ENCODE measurements around the gene LZIC.

Gene LZIC

DNA sequence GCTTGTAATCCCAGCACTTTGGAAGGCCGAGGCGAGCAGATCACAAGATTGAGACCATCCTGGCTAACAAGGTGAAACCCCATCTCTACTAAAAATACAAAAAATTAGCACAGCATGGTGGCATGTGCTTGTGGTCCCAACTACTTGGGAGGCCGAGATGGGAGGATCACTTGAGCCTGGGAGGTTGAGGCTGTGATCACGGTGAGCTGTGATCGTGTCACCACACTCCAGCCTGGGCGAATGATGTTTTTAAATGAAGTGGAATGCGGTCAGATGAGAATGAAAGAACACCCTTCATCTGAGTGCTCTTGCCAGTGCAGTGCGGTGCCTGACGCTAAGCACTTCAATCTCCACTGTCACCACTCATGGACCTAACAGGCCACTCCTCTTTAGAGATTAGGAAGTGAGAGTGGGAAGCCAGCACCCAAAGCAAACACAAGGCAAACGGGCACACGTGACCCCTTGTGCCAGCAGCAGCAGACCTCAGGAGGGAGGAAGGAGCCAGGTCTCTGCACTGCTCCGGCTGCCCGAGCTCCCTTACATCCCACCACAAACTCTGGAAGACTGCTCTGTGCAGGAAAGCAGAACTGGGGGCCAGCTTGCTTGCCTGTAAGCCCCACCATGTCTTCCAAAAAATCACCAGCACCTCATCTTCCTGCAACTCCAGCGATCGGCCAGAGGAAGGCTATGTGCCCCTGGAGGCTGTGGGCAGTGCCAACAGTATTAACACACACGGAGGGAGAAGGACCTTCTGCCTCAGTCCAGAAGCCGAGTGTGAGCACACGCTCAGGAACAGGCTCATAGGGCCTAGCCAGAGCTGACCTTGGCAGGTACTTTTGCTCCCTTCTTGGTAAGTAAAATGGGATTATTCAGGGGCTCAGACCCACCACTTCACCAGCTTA lies 42.8 kb downstream of the LZIC start:
- Histone ChIP-seq H3K79me2 (ENCODE audit: insufficient read depth, low read length) (no peaks in the 10 kb centered on the region), H3K36me3 (ENCODE audit: insufficient read depth, low read length) (no peaks in the 10 kb centered on the region), H3K9me3 (ENCODE audit: low read length) (no peaks in the 10 kb centered on the region), H3K27me3 (ENCODE audit: insufficient read depth, low read length) (0 out of 2 replicates have a peak, but pooled peaks cover 3% of the 10 kb centered on the region), H3F3A (ENCODE audit: insufficient read depth, low read length) (no peaks in the 10 kb centered on the region), H4K20me1 (ENCODE audit: insufficient read depth, low read length) (no peaks in the 10 kb centered on the region), H3K4me2 (ENCODE audit: low read length) (peak overlapping the region; percentile 19; the same call in 1 of the 2 replicates), H2AFZ (ENCODE audit: low read length) (no peak overlapping the region), H3K4me3 (ENCODE audit: low read depth, low read length, poor library complexity, severe bottlenecking) (no peak overlapping the region), H3K27ac (ENCODE audit: low read depth, low read length, poor library complexity, severe bottlenecking) (no peak overlapping the region), H3K9me2 (ENCODE audit: low read depth, low read length) (no peaks in the 10 kb centered on the region), H3K9ac (ENCODE audit: low read length) (no peak overlapping the region), H3K4me1 (ENCODE audit: insufficient read depth, low read length, severe bottlenecking) (peaks cover 6% of the 10 kb centered on the region)
- TF ChIP-seq, protein P1, sequence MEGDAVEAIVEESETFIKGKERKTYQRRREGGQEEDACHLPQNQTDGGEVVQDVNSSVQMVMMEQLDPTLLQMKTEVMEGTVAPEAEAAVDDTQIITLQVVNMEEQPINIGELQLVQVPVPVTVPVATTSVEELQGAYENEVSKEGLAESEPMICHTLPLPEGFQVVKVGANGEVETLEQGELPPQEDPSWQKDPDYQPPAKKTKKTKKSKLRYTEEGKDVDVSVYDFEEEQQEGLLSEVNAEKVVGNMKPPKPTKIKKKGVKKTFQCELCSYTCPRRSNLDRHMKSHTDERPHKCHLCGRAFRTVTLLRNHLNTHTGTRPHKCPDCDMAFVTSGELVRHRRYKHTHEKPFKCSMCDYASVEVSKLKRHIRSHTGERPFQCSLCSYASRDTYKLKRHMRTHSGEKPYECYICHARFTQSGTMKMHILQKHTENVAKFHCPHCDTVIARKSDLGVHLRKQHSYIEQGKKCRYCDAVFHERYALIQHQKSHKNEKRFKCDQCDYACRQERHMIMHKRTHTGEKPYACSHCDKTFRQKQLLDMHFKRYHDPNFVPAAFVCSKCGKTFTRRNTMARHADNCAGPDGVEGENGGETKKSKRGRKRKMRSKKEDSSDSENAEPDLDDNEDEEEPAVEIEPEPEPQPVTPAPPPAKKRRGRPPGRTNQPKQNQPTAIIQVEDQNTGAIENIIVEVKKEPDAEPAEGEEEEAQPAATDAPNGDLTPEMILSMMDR (IDR thresholded peaks at IDR 0.05; ENCODE audit: low read length): no peak
- no peak for TF ChIP-seq EZH2 (IDR thresholded peaks at IDR 0.05; ENCODE audit: borderline replicate concordance, low read length)

DNA sequence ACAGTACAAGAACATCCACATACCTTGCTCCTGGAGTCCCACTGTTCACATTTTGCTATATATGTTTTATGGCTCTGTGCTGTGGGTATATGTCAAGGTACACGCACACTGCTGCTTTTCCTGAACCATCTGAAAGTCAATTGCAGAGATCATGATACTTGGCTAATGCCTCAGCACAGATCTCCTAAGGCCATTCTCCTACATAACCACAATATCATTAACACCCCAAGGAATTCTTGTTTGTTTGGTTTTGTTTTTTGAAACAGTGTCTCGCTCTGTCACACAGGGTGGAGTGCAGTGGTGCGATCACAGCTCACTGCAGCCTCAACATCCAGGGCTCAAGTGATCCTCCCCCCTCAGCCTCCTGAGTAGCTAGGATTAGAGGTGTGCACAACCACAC lies 49.1 kb downstream of the LZIC start:
- H3K27ac ChIP-seq (ENCODE audit: low read depth, low read length, poor library complexity, severe bottlenecking): no peak overlapping the region

GRCh38 chr1:9892563-9893528 lies 50.3 kb downstream of the LZIC start:
- Histone ChIP-seq H3K9ac (ENCODE audit: low read length) (no peak overlapping the region), H3K4me3 (ENCODE audit: low read depth, low read length, poor library complexity, severe bottlenecking) (no peak overlapping the region)

More for the DNA sequence above, 49.1 kb downstream of the LZIC start:
- no peak overlapping the region for H3K9ac ChIP-seq (ENCODE audit: low read length)
- no peaks in the 10 kb centered on the region for H3F3A ChIP-seq (ENCODE audit: insufficient read depth, low read length)
- no peaks in the 10 kb centered on the region for H3K27me3 ChIP-seq (ENCODE audit: insufficient read depth, low read length)
- no peak overlapping the region for H3K4me2 ChIP-seq (ENCODE audit: low read length)
- H2AFZ ChIP-seq (ENCODE audit: low read length): no peak overlapping the region
- no peaks in the 10 kb centered on the region for H4K20me1 ChIP-seq (ENCODE audit: insufficient read depth, low read length)
- TF ChIP-seq, protein P1 (IDR thresholded peaks at IDR 0.05; ENCODE audit: low read length): no peak
- TF ChIP-seq EZH2 (IDR thresholded peaks at IDR 0.05; ENCODE audit: borderline replicate concordance, low read length): no peak
- H3K79me2 ChIP-seq (ENCODE audit: insufficient read depth, low read length): no peaks in the 10 kb centered on the region
- H3K9me2 ChIP-seq (ENCODE audit: low read depth, low read length): no peaks in the 10 kb centered on the region
- H3K4me3 ChIP-seq (ENCODE audit: low read depth, low read length, poor library complexity, severe bottlenecking): no peak overlapping the region
- H3K4me1 ChIP-seq (ENCODE audit: insufficient read depth, low read length, severe bottlenecking): peaks cover 5% of the 10 kb centered on the region
- H3K9me3 ChIP-seq (ENCODE audit: low read length): no peaks in the 10 kb centered on the region
- no peaks in the 10 kb centered on the region for H3K36me3 ChIP-seq (ENCODE audit: insufficient read depth, low read length)

More at GRCh38 chr1:9892563-9893528, 50.3 kb downstream of the LZIC start:
- Histone ChIP-seq H3K9me3 (ENCODE audit: low read length) (no peaks in the 10 kb centered on the region), H3K4me1 (ENCODE audit: insufficient read depth, low read length, severe bottlenecking) (peaks cover 5% of the 10 kb centered on the region), H3K36me3 (ENCODE audit: insufficient read depth, low read length) (no peaks in the 10 kb centered on the region), H3K27ac (ENCODE audit: low read depth, low read length, poor library complexity, severe bottlenecking) (no peak overlapping the region), H3K4me2 (ENCODE audit: low read length) (no peak overlapping the region), H3K79me2 (ENCODE audit: insufficient read depth, low read length) (no peaks in the 10 kb centered on the region), H3K27me3 (ENCODE audit: insufficient read depth, low read length) (no peaks in the 10 kb centered on the region), H3F3A (ENCODE audit: insufficient read depth, low read length) (no peaks in the 10 kb centered on the region), H2AFZ (ENCODE audit: low read length) (no peak overlapping the region), H4K20me1 (ENCODE audit: insufficient read depth, low read length) (no peaks in the 10 kb centered on the region), H3K9me2 (ENCODE audit: low read depth, low read length) (no peaks in the 10 kb centered on the region)
- TF ChIP-seq, protein P1 (IDR thresholded peaks at IDR 0.05; ENCODE audit: low read length): no peak
- no peak for TF ChIP-seq EZH2 (IDR thresholded peaks at IDR 0.05; ENCODE audit: borderline replicate concordance, low read length)

Measured in OCI-LY1 (cell line).